Choroid plexus epithelial cell (primary cell): Measurements from ENCODE around the gene CSTF1.

Source experiments
- DNase-seq: peaks from one replicate; pipeline ENCODE4 v3.0.0-alpha.2; 2010; ENCODE audit warnings: low read depth
- H3K4me3 ChIP-seq: 2 replicates; pipeline ENCODE4 v1.5.1; 2011; ENCODE audit warnings: low read depth, mild to moderate bottlenecking, control low read depth, low read length, moderate library complexity
- CTCF ChIP-seq: conservative IDR thresholded peaks from 2 replicates; pipeline ENCODE4 v1.5.1; 2011; ENCODE audit warnings: low read depth, mild to moderate bottlenecking, control low read depth, inconsistent platforms, low read length, moderate library complexity

The CSTF1 gene

GRCh38 chr20:56414842-56415765 is 22.7 kb downstream of the CSTF1 start:
- H3K4me3 ChIP-seq: peak overlapping the region; percentile 17
- DNase-seq: peak; percentile 91
- no peak for TF ChIP-seq CTCF

- DNase-seq: no peak
- H3K4me3 ChIP-seq: no peak overlapping the region
- no peak for TF ChIP-seq CTCF
Observed at GRCh38 chr20:56417402-56417801, 25.0 kb downstream of the CSTF1 start.

GRCh38 chr20:56417911-56418310 is 25.5 kb downstream of the CSTF1 start:
- DNase-seq: peak; percentile 62
- no peak for TF ChIP-seq CTCF
- H3K4me3 ChIP-seq: no peak overlapping the region

- H3K4me3 ChIP-seq: no peak overlapping the region
- peak; percentile 66 for DNase-seq
- TF ChIP-seq CTCF: no peak
Observed at GRCh38 chr20:56418385-56418861, 26.0 kb downstream of the CSTF1 start.

- H3K4me3 ChIP-seq: no peak overlapping the region
- no peak for TF ChIP-seq CTCF
- no peak for DNase-seq
Observed at GRCh38 chr20:56420028-56420427, 27.6 kb downstream of the CSTF1 start.

GRCh38 chr20:56420940-56421688 is 28.7 kb downstream of the CSTF1 start:
- TF ChIP-seq CTCF: no peak
- no peak for DNase-seq
- no peak overlapping the region for H3K4me3 ChIP-seq
